Vagina (tissue), 2 donors: ENCODE data around the gene CHMP3.
"Not testable (repeated sequence)": the region's sequence is repeated elsewhere in the genome, so short reads cannot be mapped to it uniquely, and the experiment has no call there.

Experiments used
- CTCF ChIP-seq, 3 experiments: fragments of 450-650 bp in 2 of 3; fragments of 200-600 bp in 1 of 3; sonication (generic) in 1 of 3; IDR thresholded peaks; one replicate each; pipeline ENCODE4 v1.5.1; 2017 to 2019; ENCODE audit warnings: antibody characterized with exemption in 3 of 3, mild to moderate bottlenecking in 2 of 3, moderate library complexity in 2 of 3
- POLR2A ChIP-seq, 2 donors: fragments of 450-650 bp; IDR thresholded peaks; one replicate each; pipeline ENCODE4 v1.6.1; 2017; ENCODE audit warnings: antibody characterized with exemption in 2 of 2, mild to moderate bottlenecking in 2 of 2, moderate library complexity in 2 of 2
- POLR2AphosphoS5 ChIP-seq, 2 donors: sonication (generic); formaldehyde crosslinking; IDR thresholded peaks; one replicate each; pipeline ENCODE4 v1.9.0; 2017; ENCODE audit warnings: antibody characterized with exemption in 2 of 2, mild to moderate bottlenecking in 2 of 2, low read depth in 1 of 2; ENCODE audit not compliant: insufficient read depth in 1 of 2

- TF ChIP-seq POLR2A (IDR thresholded peaks at IDR 0.05); CTCF (IDR thresholded peaks at IDR 0.05); POLR2AphosphoS5 (IDR thresholded peaks at IDR 0.05; ENCODE audit: insufficient read depth in 1 of 2, low read depth in 1 of 2): not testable (repeated sequence)
These were observed 17.8 kb downstream of the CHMP3 start for GRCh38 chr2:86545296-86545924.
